ENCODE results near the gene C1QTNF1.

Gene C1QTNF1

DNA sequence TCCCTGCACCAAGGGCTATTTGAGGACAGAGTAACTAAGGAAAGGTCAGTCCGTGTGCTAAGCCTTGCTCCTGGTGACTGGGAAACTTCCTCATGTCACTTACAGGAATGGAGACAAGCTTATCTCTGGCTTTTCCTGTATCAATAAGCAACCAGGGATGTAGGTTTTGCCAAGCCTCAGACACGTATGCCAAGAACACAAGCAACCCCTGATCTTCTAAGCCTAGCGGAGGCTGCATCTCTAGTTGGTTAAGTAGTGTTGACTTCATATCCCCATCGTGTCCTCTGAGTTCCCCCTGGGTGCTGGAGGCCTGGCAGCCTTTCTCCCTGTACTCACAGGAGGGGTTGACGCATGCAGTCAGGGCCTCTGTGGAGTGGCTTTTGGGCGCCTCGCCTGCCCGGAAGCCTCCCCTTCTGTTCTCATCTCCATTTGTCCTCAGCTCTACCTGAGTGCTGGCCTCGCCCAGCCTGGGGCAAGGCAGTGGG lies 1.4 kb upstream of the C1QTNF1 start:
- TF ChIP-seq, protein P1, sequence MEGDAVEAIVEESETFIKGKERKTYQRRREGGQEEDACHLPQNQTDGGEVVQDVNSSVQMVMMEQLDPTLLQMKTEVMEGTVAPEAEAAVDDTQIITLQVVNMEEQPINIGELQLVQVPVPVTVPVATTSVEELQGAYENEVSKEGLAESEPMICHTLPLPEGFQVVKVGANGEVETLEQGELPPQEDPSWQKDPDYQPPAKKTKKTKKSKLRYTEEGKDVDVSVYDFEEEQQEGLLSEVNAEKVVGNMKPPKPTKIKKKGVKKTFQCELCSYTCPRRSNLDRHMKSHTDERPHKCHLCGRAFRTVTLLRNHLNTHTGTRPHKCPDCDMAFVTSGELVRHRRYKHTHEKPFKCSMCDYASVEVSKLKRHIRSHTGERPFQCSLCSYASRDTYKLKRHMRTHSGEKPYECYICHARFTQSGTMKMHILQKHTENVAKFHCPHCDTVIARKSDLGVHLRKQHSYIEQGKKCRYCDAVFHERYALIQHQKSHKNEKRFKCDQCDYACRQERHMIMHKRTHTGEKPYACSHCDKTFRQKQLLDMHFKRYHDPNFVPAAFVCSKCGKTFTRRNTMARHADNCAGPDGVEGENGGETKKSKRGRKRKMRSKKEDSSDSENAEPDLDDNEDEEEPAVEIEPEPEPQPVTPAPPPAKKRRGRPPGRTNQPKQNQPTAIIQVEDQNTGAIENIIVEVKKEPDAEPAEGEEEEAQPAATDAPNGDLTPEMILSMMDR (IDR thresholded peaks at IDR 0.05; ENCODE audit: insufficient read depth, low read length, missing control alignments), result no peak
- ChIA-PET POLR2A (no interaction called here), CTCF (interaction anchor here (1.0 to 11.5 kb wide), 7 partner anchors 8 to 378 kb away, joined by 3 to 160 read pairs (median 66); no protein-coding TSS in a partner anchor)
- DNase-seq (ENCODE audit: low read depth, low spot score), result no peak
- H3K4me3 ChIP-seq (ENCODE audit: low read depth, low read length), result no peak overlapping the region

DNA sequence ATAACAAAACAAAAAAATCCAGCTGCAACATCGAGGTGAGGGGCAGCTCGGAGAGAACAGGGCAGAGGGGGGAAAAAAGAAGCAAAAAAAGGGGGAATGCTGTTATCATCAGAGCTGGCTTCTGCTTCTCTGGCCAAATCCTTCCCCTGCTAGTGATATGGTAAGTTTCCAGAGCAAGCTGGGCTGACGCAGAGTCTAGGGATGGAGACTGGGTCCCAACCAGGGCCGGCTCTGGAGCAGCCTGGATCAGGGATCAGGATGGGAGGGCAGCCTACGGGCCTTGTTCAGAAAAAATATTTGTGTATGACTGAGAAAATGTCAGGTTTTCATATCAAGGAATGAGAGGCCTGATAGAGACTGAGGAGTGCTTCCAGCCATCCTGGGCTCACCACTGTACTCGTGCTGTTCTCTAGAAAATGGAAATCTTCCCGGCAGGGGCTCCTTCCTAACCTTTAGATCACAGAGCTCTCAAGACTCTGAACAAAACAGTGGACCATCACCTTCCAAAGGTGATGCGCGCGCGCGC lies 726 bp upstream of the C1QTNF1 start:
- ChIA-PET CTCF (interaction anchor here (1.2 to 11.5 kb wide), 5 partner anchors 8 to 378 kb away, joined by 5 to 160 read pairs (median 66); no protein-coding TSS in a partner anchor), POLR2A (no interaction called here)
- no peak overlapping the region for H3K4me3 ChIP-seq (ENCODE audit: low read depth, low read length)
- TF ChIP-seq, protein P1 (IDR thresholded peaks at IDR 0.05; ENCODE audit: insufficient read depth, low read length, missing control alignments), result no peak
- no peak for DNase-seq (ENCODE audit: low read depth, low spot score)

DNA sequence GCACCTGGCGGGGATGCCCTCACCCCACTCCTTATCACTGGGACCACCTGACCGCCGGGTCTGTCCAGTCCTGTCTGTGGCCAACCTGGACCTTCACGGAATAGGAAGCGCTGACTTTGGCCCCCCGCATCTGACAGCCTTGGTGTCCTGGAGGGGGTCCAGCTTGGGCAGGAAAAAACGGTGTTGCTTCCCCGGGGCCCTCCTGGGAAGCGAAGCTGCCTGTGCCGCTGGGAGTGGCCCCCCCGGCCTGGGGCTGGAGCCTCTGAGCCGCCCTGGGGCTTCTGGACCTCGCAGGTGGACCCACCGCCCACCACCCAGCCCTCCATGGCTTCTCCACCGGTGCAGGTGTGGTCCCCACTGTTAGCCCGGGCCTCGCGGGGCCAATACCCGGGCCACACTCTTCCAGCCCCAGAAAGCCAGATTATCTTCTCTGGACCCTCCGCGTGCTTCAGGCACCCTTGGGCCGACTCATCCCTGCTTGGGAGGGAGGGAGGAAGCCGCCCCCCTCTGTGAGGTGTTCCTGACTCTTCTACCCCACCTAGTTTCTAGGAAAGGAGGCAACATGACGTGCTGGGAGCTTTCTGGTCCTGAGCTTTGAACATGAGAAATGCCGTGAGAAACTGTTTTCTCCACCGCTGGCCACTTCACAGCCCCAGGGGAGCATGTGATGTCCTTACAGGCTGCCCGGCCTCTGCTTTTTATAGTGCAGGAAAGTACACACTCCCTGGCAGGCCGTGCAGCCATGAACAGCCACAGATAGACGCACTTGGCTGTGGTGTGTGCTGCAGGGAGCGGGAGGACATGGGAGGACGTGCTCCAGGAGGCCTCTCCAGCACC lies 1.1 kb downstream of the C1QTNF1 start:
- CTCF ChIA-PET, result interaction anchor here (0.6 to 6.0 kb wide), 7 partner anchors 8 to 1076 kb away, joined by 4 to 60 read pairs (median 11); partner anchors contain the start of gene GAA
- H3K4me3 ChIP-seq (ENCODE audit: low read depth, low read length), result peak overlapping the region; percentile 59
- no peak for DNase-seq (ENCODE audit: low read depth, low spot score)
- TF ChIP-seq, protein P1 (IDR thresholded peaks at IDR 0.05; ENCODE audit: insufficient read depth, low read length, missing control alignments), result no peak
- POLR2A ChIA-PET, result no interaction called here

DNA sequence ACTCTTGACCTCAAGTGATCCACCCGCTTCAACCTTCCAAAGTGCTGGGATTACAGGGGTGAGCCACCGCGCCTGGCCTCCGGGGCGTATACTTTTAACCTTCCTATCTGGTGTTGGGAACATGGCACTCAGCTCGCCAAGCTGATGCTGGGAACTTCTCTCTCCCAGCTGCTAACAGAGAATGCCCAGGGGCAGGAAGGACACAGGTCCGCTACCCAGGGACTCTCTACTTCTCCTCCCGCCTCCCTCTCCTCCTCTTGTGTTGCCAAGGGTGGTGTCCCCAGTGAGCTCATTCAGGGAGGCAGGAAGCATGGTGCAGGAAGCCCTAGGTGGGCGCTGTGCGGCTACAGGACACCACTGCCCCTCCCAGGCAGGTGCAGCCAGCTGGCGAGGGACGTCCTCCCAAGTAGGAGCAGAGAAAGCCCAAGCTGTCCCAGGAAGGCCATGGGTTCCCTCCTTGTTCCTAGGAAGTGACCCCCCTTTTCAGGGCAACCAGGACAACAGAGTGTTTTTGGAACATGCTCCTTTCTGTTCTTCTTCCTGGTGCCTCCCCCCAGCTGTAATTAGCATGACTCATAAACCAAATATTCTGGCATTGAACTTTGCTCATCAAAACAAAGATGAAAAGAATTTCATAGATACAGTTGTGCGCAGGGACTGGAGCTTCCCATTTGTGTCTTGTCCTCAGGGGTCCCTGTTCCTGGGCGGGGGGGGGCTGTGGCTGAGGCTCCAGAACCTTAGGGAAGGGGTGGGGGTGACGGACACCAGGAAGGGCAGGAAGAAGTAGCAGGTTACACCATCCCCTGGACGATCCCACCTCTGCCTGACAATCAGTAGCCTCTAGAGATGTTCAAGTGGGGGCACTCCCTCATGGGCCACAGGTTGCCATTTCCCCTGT lies 2.7 kb downstream of the C1QTNF1 start:
- CTCF ChIA-PET, result interaction anchor here (0.9 to 6.0 kb wide), 11 partner anchors 9 to 366 kb away, joined by 3 to 60 read pairs (median 9); no protein-coding TSS in a partner anchor
- POLR2A ChIA-PET, result no interaction called here
- 0 out of 2 replicates have a peak overlapping the region, but pooled peaks have one; percentile 3 for H3K4me3 ChIP-seq (ENCODE audit: low read depth, low read length)
- DNase-seq (ENCODE audit: low read depth, low spot score), result no peak
- TF ChIP-seq, protein P1 (IDR thresholded peaks at IDR 0.05; ENCODE audit: insufficient read depth, low read length, missing control alignments), result no peak

- ChIA-PET CTCF (interaction anchor here (0.9 to 6.0 kb wide), 12 partner anchors 10 to 368 kb away, joined by 3 to 60 read pairs (median 4); no protein-coding TSS in a partner anchor), POLR2A (no interaction called here)
- TF ChIP-seq, protein P1 (IDR thresholded peaks at IDR 0.05; ENCODE audit: insufficient read depth, low read length, missing control alignments), result no peak
- no peak overlapping the region for H3K4me3 ChIP-seq (ENCODE audit: low read depth, low read length)
- no peak for DNase-seq (ENCODE audit: low read depth, low spot score)
Measured at GRCh38 chr17:79027274-79027924, 3.4 kb downstream of the C1QTNF1 start.
